ENCODE data around the gene CTSW.
"Not testable (repeated sequence)": the region's sequence is repeated elsewhere in the genome, so short reads cannot be mapped to it uniquely, and the experiment has no call there.

- not testable (repeated sequence) for TF ChIP-seq CTCF (IDR thresholded peaks at IDR 0.05; ENCODE audit: poor library complexity, severe bottlenecking); POLR2AphosphoS5 (IDR thresholded peaks at IDR 0.05); EP300 (conservative IDR thresholded peaks at IDR 0.05; ENCODE audit: poor library complexity, severe bottlenecking); TAF1 (IDR thresholded peaks at IDR 0.05; ENCODE audit: low read depth); RAD21 (conservative IDR thresholded peaks at IDR 0.05); REST (IDR thresholded peaks at IDR 0.05; ENCODE audit: borderline replicate concordance)
These were observed 30.9 kb upstream of the CTSW start for GRCh38 chr11:65848693-65849092.

Measured in neural cell (in vitro differentiated cells).